COR-L47 (cell line): Measurements from ENCODE around the gene GPR42.
A peak's percentile ranks its signal among the peaks of the same experiment; 100 is the strongest.
"Not testable (repeated sequence)": the region's sequence is repeated elsewhere in the genome, so short reads cannot be mapped to it uniquely, and the experiment has no call there.

Experiments used
- DNase-seq: peaks from one replicate; lab custom pipeline; 2025; lab: John Stamatoyannopoulos, UW

GPR42 gene

GRCh38 chr19:35347171-35347929, 23.5 kb upstream of the GPR42 start, which contains the start of gene FFAR1:
Gene FFAR1 (plus strand): TSS chr19:35347902. CDS start chr19:35351552, 3,650 bp downstream.
- DNase-seq: no peak

GRCh38 chr19:35347930-35348298, 23.0 kb upstream of the GPR42 start:
- DNase-seq: no peak

- no peak for DNase-seq
Observed at GRCh38 chr19:35348911-35349611, 21.8 kb upstream of the GPR42 start.

- no peak for DNase-seq
Observed at GRCh38 chr19:35349614-35350521, 21.0 kb upstream of the GPR42 start.

GRCh38 chr19:35350591-35350990, 20.3 kb upstream of the GPR42 start:
- no peak for DNase-seq

- no peak for DNase-seq
Observed at GRCh38 chr19:35351411-35352176, 19.3 kb upstream of the GPR42 start.

- no peak for DNase-seq
Observed at GRCh38 chr19:35352177-35352447, 18.8 kb upstream of the GPR42 start.

- DNase-seq: peak; percentile 41
Observed at GRCh38 chr19:35352448-35353304, 18.2 kb upstream of the GPR42 start.

GRCh38 chr19:35353635-35354034, 17.2 kb upstream of the GPR42 start:
- DNase-seq: no peak

GRCh38 chr19:35354898-35355297, 16.0 kb upstream of the GPR42 start:
- DNase-seq: no peak

- DNase-seq: no peak
Observed at GRCh38 chr19:35355791-35356460, 14.9 kb upstream of the GPR42 start.

- DNase-seq: no peak
Observed at GRCh38 chr19:35357867-35358573, 12.8 kb upstream of the GPR42 start, which contains the start of gene FFAR3. Gene FFAR3 (plus strand): TSS chr19:35358460. CDS start chr19:35358891, 431 bp downstream.

GRCh38 chr19:35358834-35359233, 12.0 kb upstream of the GPR42 start:
- not testable (repeated sequence) for DNase-seq

GRCh38 chr19:35359395-35359794, 11.5 kb upstream of the GPR42 start:
- not testable (repeated sequence) for DNase-seq

GRCh38 chr19:35360081-35360480, 10.8 kb upstream of the GPR42 start:
- DNase-seq: not testable (repeated sequence)

- DNase-seq: no peak
Observed at GRCh38 chr19:35360880-35361420, 9.9 kb upstream of the GPR42 start.

- no peak for DNase-seq
Observed at GRCh38 chr19:35362261-35363000, 8.4 kb upstream of the GPR42 start.

- no peak for DNase-seq
Observed at GRCh38 chr19:35363001-35363590, 7.8 kb upstream of the GPR42 start.
